Measurements from ENCODE around the gene IL12RB2.

Gene IL12RB2

DNA sequence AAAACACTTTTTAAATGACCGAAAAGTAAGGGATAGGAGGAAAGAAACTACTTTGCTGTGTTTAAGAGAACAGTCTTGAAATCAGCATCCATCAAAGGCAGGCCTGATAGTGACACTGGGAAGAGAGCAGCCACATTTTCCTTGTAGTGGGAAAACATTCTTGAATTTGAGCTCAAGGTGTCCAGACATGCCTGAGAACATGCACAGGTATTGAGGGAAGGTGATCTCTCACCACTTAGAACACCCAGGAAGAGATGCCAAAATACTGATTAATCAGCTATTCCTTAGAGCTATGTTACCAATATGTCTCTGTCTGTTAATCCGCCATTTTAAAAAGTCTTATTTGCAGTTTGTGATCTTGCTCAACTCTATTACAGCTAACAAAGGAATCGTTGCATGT is 25.9 kb downstream of the IL12RB2 start (continued):
- TF ChIP-seq ZNF266 (tag by site-specific recombination; IDR thresholded peaks at IDR 0.05; ENCODE audit: low read depth): no peak
- TF ChIP-seq KLF16 (tag by site-specific recombination; IDR thresholded peaks at IDR 0.05): no peak
- TF ChIP-seq ZNF660 (tag by site-specific recombination; IDR thresholded peaks at IDR 0.05): no peak
- no peak for TF ChIP-seq ZNF37A (tag by site-specific recombination; IDR thresholded peaks at IDR 0.05)
- no peak for TF ChIP-seq ZSCAN16 (tag by site-specific recombination; IDR thresholded peaks at IDR 0.05)
- no peak for TF ChIP-seq ZNF16 (tag by site-specific recombination; IDR thresholded peaks at IDR 0.05; ENCODE audit: low read depth)
- TF ChIP-seq SCRT2 (tag by site-specific recombination; IDR thresholded peaks at IDR 0.05): no peak

DNA sequence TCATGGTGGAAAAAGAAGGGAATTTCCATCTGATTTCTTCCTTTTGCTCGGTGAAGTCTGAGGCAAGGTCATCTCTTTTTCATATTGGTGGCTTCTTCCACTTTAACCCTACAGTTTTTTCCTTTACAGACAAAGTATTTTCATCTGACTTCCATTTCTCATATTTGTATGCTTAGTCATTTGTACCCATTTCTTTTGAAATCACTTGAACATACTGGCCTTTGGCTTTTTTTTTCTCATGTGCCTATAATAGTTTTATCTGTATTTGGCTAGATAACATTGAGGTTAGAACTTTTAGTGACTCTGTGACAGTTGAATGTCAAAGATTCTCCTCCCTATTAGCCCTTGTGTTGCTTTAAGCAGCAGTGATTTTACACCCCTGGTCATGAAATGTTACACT is 27.7 kb downstream of the IL12RB2 start:
- Histone ChIP-seq H3K4me3 (ENCODE audit: low read depth, low read length) (no peak overlapping the region), H3K36me3 (ENCODE audit: control insufficient read depth in 2 of 2, insufficient read depth in 1 of 2, low read length in 2 of 2) (no peaks in the 10 kb centered on the region), H3K9me3 (ENCODE audit: control insufficient read depth, insufficient read depth, low read depth, low read length) (no peaks in the 10 kb centered on the region), H3K27ac (ENCODE audit: extremely low read depth, low read depth, low read length) (no peak overlapping the region), H3K4me1 (ENCODE audit: control insufficient read depth, insufficient read depth, low read length) (no peaks in the 10 kb centered on the region)
- ChIA-PET CTCF (interaction anchor here (1.1 to 1.2 kb wide), 2 partner anchors 122 to 165 kb away, joined by 4 read pairs; no protein-coding TSS in a partner anchor), POLR2A (no interaction called here)
- TF ChIP-seq ZNF48 (tag by site-specific recombination; IDR thresholded peaks at IDR 0.05): no peak
- no peak for TF ChIP-seq KLF7 (tag by site-specific recombination; IDR thresholded peaks at IDR 0.05; ENCODE audit: borderline replicate concordance)
- TF ChIP-seq ZBTB8A (tag by site-specific recombination; IDR thresholded peaks at IDR 0.05): no peak

GRCh38 chr1:67336157-67336556 is 28.5 kb downstream of the IL12RB2 start:
- ChIA-PET CTCF (interaction anchor here (0.6 to 1.7 kb wide), 3 partner anchors 12 to 164 kb away, joined by 3 to 7 read pairs (median 4); no protein-coding TSS in a partner anchor), POLR2A (no interaction called here)
- H3K27ac ChIP-seq (ENCODE audit: extremely low read depth, low read depth, low read length): no peak overlapping the region
- no peak overlapping the region for H3K4me3 ChIP-seq (ENCODE audit: low read depth, low read length)
- H3K9me3 ChIP-seq (ENCODE audit: control insufficient read depth, insufficient read depth, low read depth, low read length): no peaks in the 10 kb centered on the region
- H3K4me1 ChIP-seq (ENCODE audit: control insufficient read depth, insufficient read depth, low read length): no peaks in the 10 kb centered on the region
- no peaks in the 10 kb centered on the region for H3K36me3 ChIP-seq (ENCODE audit: control insufficient read depth in 2 of 2, insufficient read depth in 1 of 2, low read length in 2 of 2)
- TF ChIP-seq GLI2 (tag by site-specific recombination; IDR thresholded peaks at IDR 0.05; ENCODE audit: borderline replicate concordance, low read depth) (no peak), ZNF529 (tag by site-specific recombination; IDR thresholded peaks at IDR 0.05; ENCODE audit: insufficient replicate concordance) (no peak), ZNF221 (tag by site-specific recombination; IDR thresholded peaks at IDR 0.05; ENCODE audit: borderline replicate concordance) (no peak), ZNF768 (tag by site-specific recombination; IDR thresholded peaks at IDR 0.05) (no peak), ZNF76 (tag by site-specific recombination; IDR thresholded peaks at IDR 0.05; ENCODE audit: borderline replicate concordance, low read depth) (no peak)

DNA sequence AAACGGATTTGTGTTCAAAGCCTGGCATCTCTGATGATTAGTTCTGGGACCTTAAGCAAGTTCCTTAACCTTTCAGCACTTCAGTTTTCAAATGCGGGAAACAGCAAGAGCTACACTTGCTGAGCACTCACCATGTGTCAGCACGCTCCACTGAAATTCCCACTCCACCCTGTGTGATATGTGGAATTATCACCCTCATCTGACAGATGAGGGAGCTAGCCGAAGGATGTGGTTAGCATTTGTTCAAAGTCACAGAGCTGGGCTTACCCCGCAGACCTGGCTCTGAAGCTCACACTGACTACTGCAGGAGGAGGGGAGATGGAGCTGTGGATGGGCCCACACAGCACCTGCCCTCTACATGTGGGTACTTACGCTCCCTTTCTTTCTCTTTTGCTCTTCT is 29.1 kb downstream of the IL12RB2 start:
- Histone ChIP-seq H3K36me3 (ENCODE audit: control insufficient read depth in 2 of 2, insufficient read depth in 1 of 2, low read length in 2 of 2) (no peaks in the 10 kb centered on the region), H3K4me1 (ENCODE audit: control insufficient read depth, insufficient read depth, low read length) (no peaks in the 10 kb centered on the region), H3K27ac (ENCODE audit: extremely low read depth, low read depth, low read length) (no peak overlapping the region), H3K4me3 (ENCODE audit: low read depth, low read length) (no peak overlapping the region), H3K9me3 (ENCODE audit: control insufficient read depth, insufficient read depth, low read depth, low read length) (no peaks in the 10 kb centered on the region)
- CTCF ChIA-PET: interaction anchor here (0.6 to 1.7 kb wide), 5 partner anchors 11 to 1087 kb away, joined by 3 to 7 read pairs (median 3); no protein-coding TSS in a partner anchor
- POLR2A ChIA-PET: no interaction called here
- no peak for TF ChIP-seq ZBTB21 (tag by site-specific recombination; IDR thresholded peaks at IDR 0.05)
- no peak for TF ChIP-seq ZBTB17 (tag by site-specific recombination; IDR thresholded peaks at IDR 0.05)
- no peak for TF ChIP-seq KLF8 (tag by site-specific recombination; IDR thresholded peaks at IDR 0.05)
- no peak for TF ChIP-seq ZFP69B (tag by site-specific recombination; IDR thresholded peaks at IDR 0.05)
- no peak for TF ChIP-seq ZNF645 (tag by site-specific recombination; IDR thresholded peaks at IDR 0.05)
- TF ChIP-seq FEZF1 (tag by site-specific recombination; IDR thresholded peaks at IDR 0.05): no peak
- TF ChIP-seq KLF16 (tag by site-specific recombination; IDR thresholded peaks at IDR 0.05): no peak

Measured in HEK293 (cell line).